Kidney (tissue), 14 donors: ENCODE measurements around the gene SYNDIG1. TPM values are rescaled to one million over a fixed set of nuclear protein-coding genes. Genes with fewer than 3 reads are reported as not detected.

Source experiments
- DNase-seq, 5 donors: peaks; one replicate each; pipeline ENCODE4 v3.0.0-alpha.2; 2013 to 2020
- FAIRE-seq: peaks from 2 replicates; lab custom pipeline; 2012; peaks lifted over from hg19 to GRCh38; lab: Jason Lieb, UNC
- H3K27ac ChIP-seq, 2 donors: one replicate each; pipeline ENCODE4 v1.7.0; 2013; ENCODE audit warnings: low read depth in 2 of 2, low read length in 2 of 2, inconsistent platforms in 1 of 2
- H3K27me3 ChIP-seq: one replicate; pipeline ENCODE4 v1.7.1; 2013; ENCODE audit warnings: low read length, inconsistent platforms; ENCODE audit not compliant: control insufficient read depth, insufficient read depth
- H3K36me3 ChIP-seq, 3 donors: one replicate each; pipeline versions ENCODE4 v1.7.0 to v1.7.1; 2013; ENCODE audit warnings: low read length in 3 of 3, control low read depth in 1 of 3, inconsistent platforms in 1 of 3; ENCODE audit not compliant: insufficient read depth in 3 of 3, control insufficient read depth in 2 of 3
- H3K4me1 ChIP-seq, 3 donors: one replicate each; pipeline versions ENCODE4 v1.7.0 to v1.7.1; 2013; ENCODE audit warnings: low read length in 3 of 3, inconsistent platforms in 1 of 3, low read depth in 1 of 3; ENCODE audit not compliant: control insufficient read depth in 2 of 3, insufficient read depth in 2 of 3
- H3K4me3 ChIP-seq, 3 donors: one replicate each; pipeline versions ENCODE4 v1.7.0 to v1.8.1; 2013; ENCODE audit warnings: low read length in 3 of 3, control low read depth in 1 of 3, inconsistent platforms in 1 of 3
- H3K9ac ChIP-seq, 3 donors: one replicate each; pipeline versions ENCODE4 v1.7.0 to v1.7.1; 2013; ENCODE audit warnings: low read length in 3 of 3, control low read depth in 1 of 3, inconsistent platforms in 1 of 3
- H3K9me3 ChIP-seq, 3 donors: one replicate each; pipeline versions ENCODE4 v1.7.0 to v1.7.1; 2013; ENCODE audit warnings: low read length in 3 of 3, control low read depth in 1 of 3, inconsistent platforms in 1 of 3; ENCODE audit not compliant: control insufficient read depth in 2 of 3, insufficient read depth in 1 of 3
- intact Hi-C: fragments of 100-400 bp; cut with DNase I; formaldehyde crosslinking; loops from one replicate; pipeline ENCODE4 v1.11.1; 2022
- polyA plus RNA-seq: library from polyadenylated mRNA; stranded (reverse); fragments of 350-450 nt; fragmentation: Illumina TruSeq; extraction: RNeasy Lipid Tissue Mini Kit (QIAGEN cat#74804); gene quantifications from one replicate; pipeline ENCODE4 v1.2.3, GENCODE V29; 2014; ENCODE audit warnings: low read depth, low replicate concordance; ENCODE audit not compliant: insufficient read depth
- total RNA-seq: library from RNA; stranded (reverse); fragmentation: NEBNext Ultra II Directional; extraction: Animal tissue kit (Norgen Biotek cat#: 25700); gene quantifications from one replicate; pipeline ENCODE4 v1.2.1, GENCODE V29; 2021
- TF ChIP-seq, protein P1 (sequence below): IDR thresholded peaks from 3 replicates; pipeline ENCODE4 v1.5.1; 2012; ENCODE audit warnings: mild to moderate bottlenecking, moderate library complexity, borderline replicate concordance; ENCODE audit not compliant: insufficient read depth; ENCODE audit errors: extremely low read depth
- donor health status: control.
- donor health status: control.
- donor health status: control.
- donor health status: control.
- donor health status: control.
- donor health status: DM: yes; HTN: yes; CAD: no.
- donor health status: Normal renal cell carcinoma (clear cell type).

Gene SYNDIG1
- total and polyA plus RNA-seq, 2 donors from 2014 or later, result 5.4 to 8.2 TPM

DNA sequence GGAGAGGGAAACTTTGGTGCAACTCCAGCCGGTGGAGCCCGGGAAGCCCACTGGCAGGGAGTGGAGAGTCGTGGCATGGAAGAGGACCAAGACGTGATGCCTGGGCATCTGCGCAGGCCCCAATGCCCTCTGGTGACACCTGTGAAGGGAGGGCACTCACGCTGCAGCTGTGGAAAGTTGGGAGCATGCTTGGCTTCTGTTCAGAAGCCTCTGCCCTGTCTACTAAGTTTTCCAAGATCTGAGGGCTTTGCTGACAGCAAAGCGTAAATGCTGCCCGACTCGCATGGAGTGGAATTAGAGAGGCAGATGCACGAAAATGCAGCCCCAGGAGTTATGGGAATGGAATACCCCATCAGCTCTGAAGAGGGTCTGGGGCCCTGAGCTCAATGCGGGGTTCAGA lies 75.7 kb downstream of the SYNDIG1 start:
- TF ChIP-seq, protein P1, sequence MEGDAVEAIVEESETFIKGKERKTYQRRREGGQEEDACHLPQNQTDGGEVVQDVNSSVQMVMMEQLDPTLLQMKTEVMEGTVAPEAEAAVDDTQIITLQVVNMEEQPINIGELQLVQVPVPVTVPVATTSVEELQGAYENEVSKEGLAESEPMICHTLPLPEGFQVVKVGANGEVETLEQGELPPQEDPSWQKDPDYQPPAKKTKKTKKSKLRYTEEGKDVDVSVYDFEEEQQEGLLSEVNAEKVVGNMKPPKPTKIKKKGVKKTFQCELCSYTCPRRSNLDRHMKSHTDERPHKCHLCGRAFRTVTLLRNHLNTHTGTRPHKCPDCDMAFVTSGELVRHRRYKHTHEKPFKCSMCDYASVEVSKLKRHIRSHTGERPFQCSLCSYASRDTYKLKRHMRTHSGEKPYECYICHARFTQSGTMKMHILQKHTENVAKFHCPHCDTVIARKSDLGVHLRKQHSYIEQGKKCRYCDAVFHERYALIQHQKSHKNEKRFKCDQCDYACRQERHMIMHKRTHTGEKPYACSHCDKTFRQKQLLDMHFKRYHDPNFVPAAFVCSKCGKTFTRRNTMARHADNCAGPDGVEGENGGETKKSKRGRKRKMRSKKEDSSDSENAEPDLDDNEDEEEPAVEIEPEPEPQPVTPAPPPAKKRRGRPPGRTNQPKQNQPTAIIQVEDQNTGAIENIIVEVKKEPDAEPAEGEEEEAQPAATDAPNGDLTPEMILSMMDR, result no peak
- H3K27me3 ChIP-seq, result no peaks in the 10 kb centered on the region
- no peak for DNase-seq
- no peak overlapping the region for H3K4me3 ChIP-seq
- no peaks in the 10 kb centered on the region for H3K36me3 ChIP-seq
- no peak for FAIRE-seq
- H3K9me3 ChIP-seq, result peaks cover 0 to 7% (median 0%) of the 10 kb centered on the region in 3 donors
- intact Hi-C loops, result no loop called here
- H3K27ac ChIP-seq, result no peak overlapping the region
- no peak overlapping the region for H3K9ac ChIP-seq
- H3K4me1 ChIP-seq, result no peaks in the 10 kb centered on the region

DNA sequence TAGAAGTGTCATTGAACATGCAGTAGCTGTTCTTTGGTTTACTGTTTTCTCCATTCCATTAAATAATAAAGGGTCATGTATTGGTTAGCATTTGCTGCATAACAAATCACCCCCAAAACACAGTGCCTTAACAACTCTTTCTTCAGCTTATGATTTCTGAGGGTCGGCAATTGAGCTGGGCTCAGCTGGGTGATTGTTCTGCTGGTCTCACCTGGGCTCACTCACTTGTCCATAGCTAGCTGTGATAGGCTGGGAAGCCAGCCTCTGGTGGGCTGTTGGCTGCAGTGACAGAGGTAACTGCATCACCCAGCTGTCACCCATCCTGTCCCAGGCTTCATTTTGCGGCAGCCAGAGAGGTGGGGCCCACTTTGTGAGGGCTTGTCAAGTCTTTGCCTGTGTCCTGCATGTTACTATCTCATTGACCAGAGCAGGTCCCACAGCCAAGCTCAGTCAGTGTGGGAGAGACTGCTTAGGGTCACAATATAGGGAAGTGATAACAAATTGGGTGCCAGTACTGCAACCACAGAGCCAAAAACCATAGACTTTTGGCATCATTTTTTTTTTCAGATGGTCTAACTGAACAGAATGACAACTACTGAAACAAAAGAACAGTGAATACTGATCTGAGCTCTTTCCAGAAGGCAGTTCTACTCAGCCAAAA lies 76.9 kb downstream of the SYNDIG1 start:
- Histone ChIP-seq H3K36me3 (no peaks in the 10 kb centered on the region), H3K27me3 (no peaks in the 10 kb centered on the region), H3K4me1 (no peaks in the 10 kb centered on the region), H3K9me3 (peaks cover 0 to 7% (median 0%) of the 10 kb centered on the region in 3 donors), H3K27ac (no peak overlapping the region), H3K9ac (no peak overlapping the region), H3K4me3 (no peak overlapping the region)
- DNase-seq (no peak), FAIRE-seq (no peak)
- TF ChIP-seq, protein P1, result no peak
- intact Hi-C loops, result no loop called here

DNA sequence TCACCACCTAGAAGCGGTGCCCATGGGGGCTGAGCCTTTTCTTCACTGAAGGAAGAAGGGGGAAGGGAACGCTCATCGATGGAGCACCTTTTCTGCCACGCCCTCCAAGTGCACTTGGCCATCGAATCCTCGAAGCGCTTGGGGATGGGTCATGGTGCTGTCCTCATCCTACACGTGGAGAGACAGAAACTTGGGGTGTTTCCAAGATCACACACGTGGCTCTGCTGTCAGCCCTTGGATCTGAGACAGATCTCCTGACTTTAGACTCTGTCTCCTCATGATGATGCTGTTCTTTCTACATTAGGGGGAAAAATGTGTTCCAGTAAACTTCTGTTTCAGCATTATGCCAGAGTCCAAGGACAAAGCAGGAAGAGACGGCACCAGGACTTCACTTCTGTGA lies 78.5 kb downstream of the SYNDIG1 start:
- H3K36me3 ChIP-seq, result no peaks in the 10 kb centered on the region
- DNase-seq, result no peak
- no peak for FAIRE-seq
- H3K9me3 ChIP-seq, result peaks cover 0 to 7% (median 0%) of the 10 kb centered on the region in 3 donors
- intact Hi-C loops, result no loop called here
- no peaks in the 10 kb centered on the region for H3K4me1 ChIP-seq
- no peak overlapping the region for H3K9ac ChIP-seq
- no peak overlapping the region for H3K27ac ChIP-seq
- H3K4me3 ChIP-seq, result no peak overlapping the region
- TF ChIP-seq, protein P1, result no peak
- H3K27me3 ChIP-seq, result no peaks in the 10 kb centered on the region
